HG03066 (cell line): ENCODE measurements around the gene TMEM41A.
A peak's percentile ranks its signal among the peaks of the same experiment; 100 is the strongest.

Source experiments
- ATAC-seq: cut with Tn5 transposase; IDR thresholded peaks from one replicate; pipeline ENCODE4 v1.9.1; 2021; ENCODE audit warnings: low read depth; ENCODE audit not compliant: unreplicated experiment

The TMEM41A gene

DNA sequence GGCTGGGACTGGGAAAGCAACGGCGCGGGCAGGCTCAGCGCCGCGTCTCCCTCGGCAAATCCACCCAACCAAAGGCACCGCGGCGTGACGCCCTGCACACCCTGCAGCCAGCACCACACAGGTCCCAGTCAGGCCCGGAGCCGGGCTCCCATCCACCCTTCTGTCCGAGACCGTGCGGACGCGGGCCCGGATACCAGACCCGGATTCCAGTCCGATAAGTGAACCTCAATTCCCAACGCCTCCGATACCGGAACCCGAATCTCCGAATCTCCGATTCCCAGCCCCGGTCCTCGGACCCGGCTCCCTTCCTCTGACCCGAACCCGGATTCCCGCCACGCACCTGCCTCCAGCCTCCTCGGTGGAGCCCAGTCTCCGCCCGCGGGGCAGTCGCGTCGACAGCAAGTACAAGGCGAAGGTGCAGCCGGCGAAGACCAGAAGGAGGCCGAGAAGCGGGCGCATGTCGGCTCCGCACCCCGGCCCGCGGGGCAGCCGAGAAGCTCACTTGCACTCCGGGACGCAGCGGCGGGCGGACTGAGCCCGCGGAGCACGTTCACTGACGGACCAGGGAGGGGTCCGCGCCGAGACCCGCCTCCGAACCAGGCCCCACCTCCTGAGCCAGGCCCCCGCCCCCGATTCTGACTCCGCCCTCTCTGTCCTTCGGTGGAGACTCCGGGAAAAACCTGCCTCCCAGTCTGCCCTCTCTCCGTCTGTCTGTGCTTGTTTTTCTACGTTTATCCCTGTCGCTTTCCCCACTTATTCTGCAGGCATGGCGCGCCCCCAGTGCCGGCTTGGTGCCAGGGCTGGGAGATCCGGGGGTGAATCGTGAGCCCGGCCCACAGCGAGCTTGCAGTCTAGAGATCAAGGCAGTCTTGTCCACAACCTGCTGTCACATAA is at the start of gene TMEM41A:
TSS of gene TMEM41A (minus strand) at position 533 of the 894 bp plus-strand sequence. CDS start at position 459, 74 bp downstream.
- ATAC-seq, result peak; percentile 93

GRCh38 chr3:185540695-185541094 is 41.9 kb upstream of the TMEM41A start:
- no peak for ATAC-seq

- no peak for ATAC-seq
These were observed 41.1 kb upstream of the TMEM41A start for GRCh38 chr3:185539934-185540333.

- ATAC-seq, result peak; percentile 100
These were observed 38.6 kb upstream of the TMEM41A start for GRCh38 chr3:185537369-185537970.

- no peak for ATAC-seq
These were observed 35.7 kb upstream of the TMEM41A start for GRCh38 chr3:185534511-185534910.

- no peak for ATAC-seq
These were observed 34.1 kb upstream of the TMEM41A start for GRCh38 chr3:185532901-185533300.

DNA sequence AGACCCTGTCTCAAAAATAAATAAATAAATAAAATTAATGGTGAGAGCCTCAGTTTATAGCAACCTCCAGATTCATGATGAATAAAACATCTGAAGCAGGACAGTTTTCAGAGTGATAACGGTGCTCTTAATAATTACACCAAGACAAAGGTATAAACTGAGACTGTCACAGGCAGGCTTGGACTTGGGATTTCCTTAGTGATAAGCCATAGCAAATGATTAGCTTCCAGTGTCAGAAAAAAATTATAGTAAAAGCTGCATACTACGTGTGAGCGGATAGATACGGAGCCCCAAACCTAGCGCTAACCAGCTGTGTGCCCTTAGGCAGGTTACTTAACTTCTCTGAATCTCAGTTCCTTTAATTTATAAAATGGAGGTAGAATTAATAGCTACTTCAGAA is 32.0 kb upstream of the TMEM41A start:
- no peak for ATAC-seq

GRCh38 chr3:185528532-185528931 is 29.7 kb upstream of the TMEM41A start:
- no peak for ATAC-seq

DNA sequence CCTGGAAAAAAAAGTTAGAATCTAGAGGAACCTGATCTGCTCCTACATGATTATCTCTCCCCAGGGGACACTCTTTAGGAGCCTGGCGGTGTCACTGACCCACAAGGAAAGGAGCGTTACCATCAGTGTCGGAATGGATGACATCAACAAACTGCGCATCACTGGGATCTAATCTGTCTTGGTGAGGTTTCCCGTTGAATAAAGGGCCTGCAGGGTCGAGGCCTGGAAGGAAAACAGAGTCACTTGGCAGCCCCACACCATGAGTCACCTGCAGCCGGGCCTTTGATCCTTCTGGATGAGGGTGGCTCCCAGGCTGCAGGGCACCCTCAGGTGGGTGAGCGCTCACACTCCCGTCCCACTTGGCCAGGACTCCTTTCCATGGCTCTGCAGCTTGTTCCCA is 28.5 kb upstream of the TMEM41A start:
- no peak for ATAC-seq

- ATAC-seq, result no peak
These were observed 27.6 kb upstream of the TMEM41A start for GRCh38 chr3:185526349-185526951.

DNA sequence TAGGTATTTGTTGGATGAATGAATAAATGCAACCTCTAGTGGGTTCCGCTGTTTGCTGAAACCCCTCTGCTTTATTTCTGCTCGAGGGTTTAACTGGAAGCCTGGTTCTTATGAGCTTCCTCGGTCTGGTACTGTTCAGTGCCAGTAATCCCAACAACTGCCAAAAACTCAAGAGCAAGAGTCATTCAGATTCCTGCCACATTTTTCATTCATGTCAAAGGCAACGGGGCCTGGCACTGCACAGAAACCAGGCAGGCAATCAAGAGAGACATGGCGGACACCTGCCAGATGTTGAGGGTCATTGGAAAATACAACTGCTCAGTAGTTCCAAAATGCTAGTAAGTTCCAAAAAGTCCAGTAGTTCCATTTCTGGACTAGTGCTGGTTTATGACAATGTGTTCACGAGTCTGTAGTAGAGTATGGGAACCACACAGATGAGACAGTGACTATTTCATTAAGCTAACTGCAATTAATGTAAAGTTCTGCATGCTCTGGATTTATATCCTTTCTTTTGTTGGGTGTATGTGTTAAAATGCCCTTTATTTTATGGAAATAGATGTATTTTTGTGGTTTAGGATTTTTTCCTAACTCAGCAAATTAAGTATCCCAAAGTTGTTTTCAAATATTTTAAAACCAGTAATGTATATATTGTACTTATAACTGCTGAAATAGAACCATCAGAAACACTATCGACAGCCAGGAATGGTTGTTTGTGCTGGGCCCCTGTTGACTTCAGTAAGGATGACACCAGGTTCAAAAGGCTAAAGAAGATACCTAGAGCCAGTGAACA is 22.7 kb upstream of the TMEM41A start:
- ATAC-seq, result no peak

- ATAC-seq, result no peak
These were observed 20.2 kb upstream of the TMEM41A start for GRCh38 chr3:185519021-185519420.

- ATAC-seq, result no peak
These were observed 18.7 kb upstream of the TMEM41A start for GRCh38 chr3:185517387-185518130.

DNA sequence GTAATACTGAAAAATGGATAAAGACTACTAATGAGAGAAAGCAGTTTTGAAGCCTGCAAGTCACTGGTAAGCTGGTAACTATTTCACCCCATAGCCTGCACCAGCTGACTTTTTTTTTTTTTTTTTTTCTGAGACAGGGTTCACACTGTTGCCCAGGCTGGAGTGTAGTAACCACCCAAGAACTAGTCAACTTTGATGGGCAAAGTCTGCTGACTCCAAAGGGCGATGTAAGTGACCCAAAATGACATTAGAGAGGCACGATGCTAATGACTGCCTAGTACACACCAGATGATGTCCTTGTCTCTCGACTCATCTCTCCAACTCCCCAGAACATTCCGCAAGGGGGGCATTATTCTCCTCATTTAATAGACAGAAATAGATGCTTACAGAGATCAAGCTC is 12.9 kb upstream of the TMEM41A start:
- ATAC-seq, result no peak

DNA sequence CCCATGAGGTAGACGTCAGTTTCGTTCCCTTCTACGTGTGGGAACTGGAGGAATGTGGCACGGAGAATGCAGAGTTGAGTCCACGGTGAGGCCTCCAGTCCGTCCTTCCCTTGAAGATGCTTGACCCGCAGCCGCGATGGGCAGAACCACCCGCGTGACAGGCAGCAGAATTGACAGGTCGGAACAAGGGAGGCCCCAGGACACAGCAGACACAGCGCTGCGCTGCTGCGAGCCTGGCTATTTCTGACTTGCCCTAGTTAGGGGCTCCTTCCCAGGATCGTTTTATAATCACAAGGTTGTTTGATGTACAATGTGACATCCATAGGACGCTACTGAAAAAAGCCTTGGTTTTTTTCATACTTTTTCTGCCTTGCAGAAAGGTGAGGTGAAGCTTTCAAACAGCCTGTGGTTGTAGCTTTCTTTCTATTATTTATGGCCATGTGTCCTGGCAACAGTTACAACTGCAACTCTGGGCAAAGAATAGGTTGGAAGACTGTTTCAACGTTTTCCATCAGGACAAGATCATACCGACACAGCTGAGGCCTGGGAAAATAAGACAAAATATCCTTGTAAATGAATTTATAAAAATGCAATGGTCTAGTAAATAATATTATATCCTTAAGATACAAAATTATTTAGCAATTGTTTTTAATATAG is 9.6 kb upstream of the TMEM41A start:
- no peak for ATAC-seq

DNA sequence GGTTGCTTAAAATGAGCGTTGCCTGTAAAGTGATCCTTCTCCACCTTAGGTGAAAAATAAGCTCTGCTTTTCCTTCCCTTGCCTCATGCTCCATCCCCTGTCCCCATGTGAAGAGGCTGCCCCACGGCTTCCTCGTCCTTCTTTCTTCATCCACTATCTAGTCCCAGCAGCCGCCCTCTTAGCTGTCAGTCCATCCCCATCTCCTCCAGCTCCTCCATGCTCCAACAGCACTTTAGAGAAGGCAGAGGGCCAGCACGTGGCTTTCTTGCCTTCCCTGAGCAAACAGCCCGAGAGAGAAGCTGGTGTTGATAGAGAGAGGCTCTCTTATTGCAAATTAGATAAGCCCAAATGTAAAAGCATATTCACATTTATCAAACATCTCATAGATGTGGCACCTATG is 9.0 kb upstream of the TMEM41A start:
- no peak for ATAC-seq

- ATAC-seq, result no peak
These were observed 5.8 kb upstream of the TMEM41A start for GRCh38 chr3:185504636-185505035.

- ATAC-seq, result no peak
These were observed 4.7 kb upstream of the TMEM41A start for GRCh38 chr3:185503521-185503920.

DNA sequence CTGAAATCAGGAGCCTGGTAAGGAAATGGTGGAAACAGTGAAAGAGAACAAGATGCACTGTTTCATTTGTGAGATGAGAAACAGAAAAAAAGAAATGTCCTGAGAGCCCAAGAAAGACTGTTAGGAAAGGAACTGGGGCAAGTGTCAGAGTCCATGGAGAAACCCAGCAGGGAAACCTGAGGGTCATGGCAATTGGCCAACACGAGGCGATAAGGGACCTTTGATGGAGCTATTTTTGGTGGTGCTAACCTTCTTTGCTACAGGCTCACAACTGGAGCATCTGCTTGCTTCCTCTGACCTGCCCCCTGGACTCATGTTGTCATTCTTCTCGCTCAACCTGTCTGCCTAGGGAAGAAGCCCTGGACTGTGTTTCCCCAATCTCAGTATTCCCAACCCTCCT is 4.2 kb upstream of the TMEM41A start:
- no peak for ATAC-seq

DNA sequence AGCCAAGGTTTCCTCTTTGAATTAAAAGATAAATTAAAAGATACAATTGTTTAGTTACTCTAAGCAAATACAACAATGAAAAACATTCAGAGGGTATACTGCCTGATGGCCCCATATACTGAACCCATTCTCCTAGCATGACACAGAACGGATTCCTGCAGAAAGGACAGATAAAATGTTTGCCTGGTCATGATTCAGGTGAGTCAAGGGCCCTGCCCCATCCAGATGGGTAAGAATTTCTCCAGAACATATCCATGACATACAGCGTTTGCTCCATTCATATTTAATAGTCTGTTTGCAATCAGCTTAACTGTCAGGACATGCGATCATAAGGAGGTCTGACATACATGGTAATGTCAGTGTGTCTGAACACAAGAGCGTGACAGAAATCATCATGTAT is 8.6 kb downstream of the TMEM41A start:
- ATAC-seq, result no peak
